Measurements from ENCODE around the gene USHBP1. TPM values are rescaled to one million over a fixed set of nuclear protein-coding genes. Genes with fewer than 3 reads are reported as not detected.

USHBP1 gene
- total RNA-seq, 1 experiment from 2014 or later = 12.3 TPM

GRCh38 chr19:17206736-17207581, 57.6 kb downstream of the USHBP1 start:
- H3K4me3 Mint-ChIP-seq = no peak overlapping the region
- POLR2A ChIA-PET = no interaction called here
- H3K36me3 Mint-ChIP-seq = peaks cover 29% of the 10 kb centered on the region

DNA sequence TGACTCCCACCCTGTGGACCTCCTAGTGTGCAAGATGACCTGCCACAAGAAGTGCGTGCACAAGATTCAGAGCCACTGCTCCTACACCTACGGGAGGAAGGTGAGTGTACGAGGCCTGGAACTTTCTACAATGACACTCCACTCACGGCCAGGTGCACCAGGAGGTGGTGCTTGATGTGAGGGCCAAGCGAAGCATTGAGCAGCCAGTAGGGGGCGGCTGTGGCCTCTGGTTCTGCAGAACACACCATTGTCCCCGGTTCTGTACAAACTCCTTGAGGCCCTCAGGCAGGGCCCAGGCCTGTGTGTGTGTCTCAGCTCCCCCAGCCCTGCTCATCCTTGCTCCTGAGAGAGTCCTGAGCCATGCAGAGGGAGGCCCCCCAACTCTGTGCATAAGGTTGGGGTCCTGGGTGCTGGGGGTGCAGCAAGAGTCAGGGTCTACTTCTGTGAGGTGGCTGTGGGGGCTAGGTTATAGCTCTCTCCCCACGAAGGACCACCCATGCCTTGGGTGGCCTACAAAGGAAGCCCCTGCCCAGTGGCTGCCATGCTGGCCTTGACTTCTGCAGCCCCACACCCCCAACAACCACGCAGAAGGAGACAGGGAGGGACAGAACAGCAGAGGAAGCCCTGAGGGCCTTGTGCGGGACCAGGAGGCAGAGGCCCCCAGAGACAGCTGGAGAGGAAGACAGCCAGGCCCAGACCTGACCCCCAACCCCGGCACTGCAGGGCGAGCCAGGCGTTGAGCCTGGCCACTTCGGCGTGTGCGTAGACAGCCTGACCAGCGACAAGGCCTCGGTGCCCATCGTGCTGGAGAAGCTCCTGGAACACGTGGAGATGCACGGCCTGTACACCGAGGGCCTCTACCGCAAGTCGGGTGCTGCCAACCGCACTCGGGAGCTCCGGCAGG, 59.1 kb downstream of the USHBP1 start:
- TF ChIP-seq CTCF (IDR thresholded peaks at IDR 0.05) (peak; percentile 74), JAZF1 (CRISPR knock-in tag; IDR thresholded peaks at IDR 0.05) (no peak), ZBTB21 (CRISPR knock-in tag; IDR thresholded peaks at IDR 0.05; ENCODE audit: borderline replicate concordance) (0 out of 2 replicates have a peak, but pooled peaks have one; percentile 33), ZBTB43 (CRISPR knock-in tag; IDR thresholded peaks at IDR 0.05) (peak; percentile 56; the same call in 1 of the 2 replicates), FOXP1 (CRISPR knock-in tag; IDR thresholded peaks at IDR 0.05; ENCODE audit: borderline replicate concordance) (0 out of 2 replicates have a peak, but pooled peaks have one; percentile 53), NR2C2 (CRISPR knock-in tag; IDR thresholded peaks at IDR 0.05) (no peak), SP1 (CRISPR knock-in tag; conservative IDR thresholded peaks at IDR 0.05) (0 out of 2 replicates have a peak, but pooled peaks have one; percentile 21)
- H3K4me1 Mint-ChIP-seq = peaks cover 12% of the 10 kb centered on the region
- no peak overlapping the region for H3K4me3 Mint-ChIP-seq
- POLR2A ChIA-PET = interaction anchor here (0.6 kb wide), 1 partner anchor 70 kb away, joined by 3 read pairs; no protein-coding TSS in a partner anchor
- H3K27ac Mint-ChIP-seq = no peak overlapping the region
- peak; percentile 84 for DNase-seq (ENCODE audit: low spot score)
- no peaks in the 10 kb centered on the region for H3K9me3 Mint-ChIP-seq
- ATAC-seq = peak; percentile 21
- H3K27me3 Mint-ChIP-seq (ENCODE audit: low read depth) = no peaks in the 10 kb centered on the region
- peaks cover 44% of the 10 kb centered on the region for H3K36me3 Mint-ChIP-seq
- CTCF ChIA-PET = interaction anchor here (0.7 to 2.3 kb wide), 17 partner anchors 10 to 140 kb away, joined by 3 to 16 read pairs (median 4); partner anchors contain the start of genes ANKLE1, BABAM1, DDA1 and OCEL1

More at GRCh38 chr19:17206736-17207581, 57.6 kb downstream of the USHBP1 start:
- DNase-seq (ENCODE audit: low spot score) = no peak
- ATAC-seq = no peak
- Mint-ChIP-seq H3K27ac (no peak overlapping the region; the same call in 1 of the 2 replicates), H3K4me1 (peaks cover 12% of the 10 kb centered on the region), H3K9me3 (no peaks in the 10 kb centered on the region), H3K27me3 (ENCODE audit: low read depth) (no peaks in the 10 kb centered on the region)
- CTCF ChIA-PET = interaction anchor here (1.6 kb wide), 1 partner anchor 102 kb away, joined by 4 read pairs; the partner anchor contains the start of gene DDA1
- TF ChIP-seq IRF2 (CRISPR knock-in tag; IDR thresholded peaks at IDR 0.05; ENCODE audit: borderline replicate concordance, low read depth) (no peak), HMGA2 (CRISPR knock-in tag; IDR thresholded peaks at IDR 0.05) (peak; percentile 43; the same call in 1 of the 2 replicates)

DNA sequence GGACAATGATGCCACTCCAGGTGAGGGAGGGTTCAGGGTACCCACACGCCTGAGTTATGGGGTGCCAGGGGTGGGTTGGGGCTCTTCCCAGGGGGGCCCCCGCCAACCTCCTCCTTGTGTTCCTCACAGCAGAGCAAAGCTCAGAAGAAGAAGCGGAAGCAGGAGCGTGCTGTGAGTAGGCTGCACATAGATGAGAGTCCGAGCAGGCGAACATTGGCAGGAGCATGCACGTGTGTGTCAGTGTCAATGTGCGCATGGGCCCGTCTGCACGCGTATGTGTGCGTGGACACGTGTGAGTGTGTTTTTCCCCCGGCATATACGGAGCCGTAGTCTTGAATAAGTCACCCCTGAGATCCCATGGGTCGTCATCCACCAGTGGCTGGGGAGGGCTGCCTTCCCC, 61.8 kb downstream of the USHBP1 start:
- DNase-seq (ENCODE audit: low spot score) = no peak
- no peaks in the 10 kb centered on the region for H3K9me3 Mint-ChIP-seq
- H3K4me1 Mint-ChIP-seq = no peaks in the 10 kb centered on the region
- H3K4me3 Mint-ChIP-seq = no peak overlapping the region
- ChIA-PET POLR2A (interaction anchor here (0.6 kb wide), 1 partner anchor 22 kb away, joined by 3 read pairs; no protein-coding TSS in a partner anchor), CTCF (interaction anchor here (0.6 kb wide), 1 partner anchor 431 kb away, joined by 5 read pairs; no protein-coding TSS in a partner anchor)
- no peak for ATAC-seq
- H3K36me3 Mint-ChIP-seq = peaks cover 61% of the 10 kb centered on the region
- TF ChIP-seq ZNF423 (CRISPR knock-in tag; IDR thresholded peaks at IDR 0.05) (no peak), FOXP4 (CRISPR knock-in tag; IDR thresholded peaks at IDR 0.05) (no peak), NR2C2 (CRISPR knock-in tag; IDR thresholded peaks at IDR 0.05) (0 out of 2 replicates have a peak, but pooled peaks have one; percentile 23), STAT6 (CRISPR knock-in tag; conservative IDR thresholded peaks at IDR 0.05; ENCODE audit: low read depth) (no peak), USF1 (CRISPR knock-in tag; IDR thresholded peaks at IDR 0.05) (no peak), ZNF396 (CRISPR knock-in tag; IDR thresholded peaks at IDR 0.05; ENCODE audit: borderline replicate concordance) (no peak)
- TF ChIP-seq, protein P1, sequence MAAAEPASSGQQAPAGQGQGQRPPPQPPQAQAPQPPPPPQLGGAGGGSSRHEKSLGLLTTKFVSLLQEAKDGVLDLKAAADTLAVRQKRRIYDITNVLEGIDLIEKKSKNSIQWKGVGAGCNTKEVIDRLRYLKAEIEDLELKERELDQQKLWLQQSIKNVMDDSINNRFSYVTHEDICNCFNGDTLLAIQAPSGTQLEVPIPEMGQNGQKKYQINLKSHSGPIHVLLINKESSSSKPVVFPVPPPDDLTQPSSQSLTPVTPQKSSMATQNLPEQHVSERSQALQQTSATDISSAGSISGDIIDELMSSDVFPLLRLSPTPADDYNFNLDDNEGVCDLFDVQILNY (CRISPR knock-in tag; IDR thresholded peaks at IDR 0.05) = no peak
- no peak overlapping the region for H3K27ac Mint-ChIP-seq
- no peaks in the 10 kb centered on the region for H3K27me3 Mint-ChIP-seq (ENCODE audit: low read depth)

Data from WTC11 (cell line).